DND-41 (cell line): Measurements from ENCODE around the gene DNTT.

Source experiments
- ATAC-seq: fragments of 200-7000 bp; cut with Tn5 transposase; 3 replicates; pipeline ENCODE4 v1.9.1; 2021; ENCODE audit warnings: low read depth; ENCODE audit not compliant: insufficient read depth
- DNase-seq: peaks from one replicate; pipeline ENCODE4 v3.0.0-alpha.2; 2020
- H2AFZ ChIP-seq: 2 replicates; pipeline ENCODE4 v1.6.0; 2012; ENCODE audit warnings: low read depth, low read length
- H3K27ac ChIP-seq: 2 replicates; pipeline ENCODE4 v1.5.1; 2012; ENCODE audit warnings: low read length, inconsistent platforms
- H3K27me3 ChIP-seq: fragments of 200-600 bp; sonication (generic); 2 replicates; pipeline ENCODE4 v1.6.0; 2012; ENCODE audit warnings: low read length, mild to moderate bottlenecking, inconsistent platforms; ENCODE audit not compliant: insufficient read depth, poor library complexity
- H3K36me3 ChIP-seq: 2 replicates; pipeline ENCODE4 v1.5.1; 2012; ENCODE audit warnings: low read length, inconsistent platforms; ENCODE audit not compliant: insufficient read depth
- H3K4me1 ChIP-seq: 2 replicates; pipeline ENCODE4 v1.5.1; 2012; ENCODE audit warnings: mild to moderate bottlenecking, low read length; ENCODE audit not compliant: insufficient read depth
- H3K4me2 ChIP-seq: 2 replicates; pipeline ENCODE4 v1.6.0; 2012; ENCODE audit warnings: mild to moderate bottlenecking, moderate library complexity, low read length, inconsistent platforms; ENCODE audit not compliant: insufficient read depth
- H3K4me3 ChIP-seq, 2 experiments: fragments of 200-600 bp in 1 of 2; shearing (Covaris generic) in 1 of 2; 2 replicates each; pipeline ENCODE4 v1.5.1; 2012 to 2016; ENCODE audit warnings: inconsistent platforms in 2 of 2, low read length in 2 of 2, mild to moderate bottlenecking in 2 of 2, low read depth in 1 of 2, moderate library complexity in 1 of 2
- H3K79me2 ChIP-seq: 2 replicates; pipeline ENCODE4 v1.6.0; 2012; ENCODE audit warnings: low read length, inconsistent platforms; ENCODE audit not compliant: insufficient read depth
- H3K9ac ChIP-seq: 2 replicates; pipeline ENCODE4 v1.6.0; 2012; ENCODE audit warnings: low read depth, mild to moderate bottlenecking, inconsistent platforms, low read length, moderate library complexity
- H3K9me3 ChIP-seq: 2 replicates; pipeline ENCODE4 v1.5.1; 2012; ENCODE audit warnings: low read length, moderate library complexity, mild to moderate bottlenecking, inconsistent platforms; ENCODE audit not compliant: insufficient read depth, severe bottlenecking
- H4K20me1 ChIP-seq: 2 replicates; pipeline ENCODE4 v1.6.0; 2012; ENCODE audit warnings: low read length; ENCODE audit not compliant: insufficient read depth
- EZH2 ChIP-seq: IDR thresholded peaks from 3 replicates; pipeline ENCODE4 v1.6.1; 2012; ENCODE audit warnings: borderline replicate concordance, low read depth, mild to moderate bottlenecking, moderate library complexity, low read length, inconsistent platforms; ENCODE audit not compliant: severe bottlenecking
- TF ChIP-seq, protein P1 (sequence below): IDR thresholded peaks from 2 replicates; pipeline ENCODE4 v1.5.1; 2012; ENCODE audit warnings: borderline replicate concordance, low read length, moderate library complexity, mild to moderate bottlenecking; ENCODE audit not compliant: poor library complexity, severe bottlenecking; ENCODE audit errors: extremely low read depth

DNTT gene

DNA sequence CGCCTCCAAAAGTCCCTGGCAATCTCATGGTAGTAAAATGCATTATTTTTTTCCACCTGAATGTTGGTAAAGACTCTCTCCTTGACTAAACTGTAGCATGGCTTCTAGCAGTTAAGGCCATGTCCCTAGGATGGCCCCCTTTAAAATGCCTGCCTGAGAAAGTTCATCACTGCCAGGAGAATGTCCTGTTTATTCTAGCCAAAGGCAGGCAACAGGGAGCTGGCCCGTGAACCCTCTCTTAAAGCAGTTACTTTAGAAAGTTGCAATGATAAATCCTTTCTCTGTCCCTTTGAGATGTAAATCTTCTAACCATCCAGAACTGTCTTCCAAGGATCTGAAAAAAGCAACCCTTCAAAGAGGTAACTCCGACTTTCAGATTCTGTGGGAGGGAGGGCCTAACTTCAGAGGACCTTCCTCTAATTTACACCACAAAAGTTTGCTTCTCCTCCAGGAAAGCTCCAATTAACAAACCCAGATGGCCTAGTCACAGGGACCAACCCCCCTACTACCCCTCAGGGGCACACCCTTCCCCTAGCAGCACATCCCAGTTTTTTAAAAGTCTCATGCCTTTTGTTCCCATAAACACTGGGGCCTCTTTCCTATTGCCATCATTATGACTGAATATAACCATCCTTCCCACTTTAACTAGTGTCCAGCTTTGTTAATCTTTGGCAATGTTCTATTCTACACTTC is 5.5 kb downstream of the DNTT start:
- peak overlapping the region; percentile 82 for H3K27ac ChIP-seq
- H2AFZ ChIP-seq = no peak overlapping the region
- H3K4me3 ChIP-seq = 0 out of 4 replicates have a peak overlapping the region, but pooled peaks of 1 of the 2 experiments have one; percentile 5
- H4K20me1 ChIP-seq = no peaks in the 10 kb centered on the region
- TF ChIP-seq, protein P1, sequence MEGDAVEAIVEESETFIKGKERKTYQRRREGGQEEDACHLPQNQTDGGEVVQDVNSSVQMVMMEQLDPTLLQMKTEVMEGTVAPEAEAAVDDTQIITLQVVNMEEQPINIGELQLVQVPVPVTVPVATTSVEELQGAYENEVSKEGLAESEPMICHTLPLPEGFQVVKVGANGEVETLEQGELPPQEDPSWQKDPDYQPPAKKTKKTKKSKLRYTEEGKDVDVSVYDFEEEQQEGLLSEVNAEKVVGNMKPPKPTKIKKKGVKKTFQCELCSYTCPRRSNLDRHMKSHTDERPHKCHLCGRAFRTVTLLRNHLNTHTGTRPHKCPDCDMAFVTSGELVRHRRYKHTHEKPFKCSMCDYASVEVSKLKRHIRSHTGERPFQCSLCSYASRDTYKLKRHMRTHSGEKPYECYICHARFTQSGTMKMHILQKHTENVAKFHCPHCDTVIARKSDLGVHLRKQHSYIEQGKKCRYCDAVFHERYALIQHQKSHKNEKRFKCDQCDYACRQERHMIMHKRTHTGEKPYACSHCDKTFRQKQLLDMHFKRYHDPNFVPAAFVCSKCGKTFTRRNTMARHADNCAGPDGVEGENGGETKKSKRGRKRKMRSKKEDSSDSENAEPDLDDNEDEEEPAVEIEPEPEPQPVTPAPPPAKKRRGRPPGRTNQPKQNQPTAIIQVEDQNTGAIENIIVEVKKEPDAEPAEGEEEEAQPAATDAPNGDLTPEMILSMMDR = no peak
- TF ChIP-seq EZH2 = no peak
- DNase-seq (no peak), ATAC-seq (no peak)
- H3K79me2 ChIP-seq = peaks cover 89% of the 10 kb centered on the region
- H3K4me1 ChIP-seq = peaks cover 94% of the 10 kb centered on the region
- H3K36me3 ChIP-seq = peaks cover 12% of the 10 kb centered on the region
- no peaks in the 10 kb centered on the region for H3K9me3 ChIP-seq
- peak overlapping the region; percentile 42 for H3K9ac ChIP-seq
- no peaks in the 10 kb centered on the region for H3K27me3 ChIP-seq
- peak overlapping the region; percentile 56 for H3K4me2 ChIP-seq

DNA sequence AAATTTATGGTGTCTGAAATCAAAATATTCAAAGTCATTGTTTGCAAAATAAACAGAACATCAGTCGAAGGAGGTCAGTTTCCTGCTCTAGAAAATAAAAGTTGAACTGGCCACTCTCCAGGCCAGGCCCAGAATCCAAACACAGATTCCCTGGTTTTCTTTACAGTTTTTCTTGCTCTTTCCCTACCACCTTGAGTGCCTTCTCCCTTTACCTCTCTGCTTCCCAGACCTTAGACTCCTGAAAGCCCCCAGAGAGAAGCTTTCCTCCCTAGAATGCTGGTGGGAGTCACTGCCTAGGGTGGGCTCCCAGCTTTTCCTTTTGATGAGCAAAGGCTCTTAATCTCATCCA is 6.1 kb downstream of the DNTT start:
- peak overlapping the region; percentile 82 for H3K27ac ChIP-seq
- no peaks in the 10 kb centered on the region for H3K27me3 ChIP-seq
- H3K4me2 ChIP-seq = peak overlapping the region; percentile 56
- ATAC-seq (no peak), DNase-seq (no peak)
- peak overlapping the region; percentile 42 for H3K9ac ChIP-seq
- H3K4me3 ChIP-seq = 0 out of 4 replicates have a peak overlapping the region, but pooled peaks of 1 of the 2 experiments have one; percentile 5
- no peaks in the 10 kb centered on the region for H3K9me3 ChIP-seq
- H4K20me1 ChIP-seq = no peaks in the 10 kb centered on the region
- H3K4me1 ChIP-seq = peaks cover 94% of the 10 kb centered on the region
- peaks cover 89% of the 10 kb centered on the region for H3K79me2 ChIP-seq
- no peak overlapping the region for H2AFZ ChIP-seq
- peaks cover 14% of the 10 kb centered on the region for H3K36me3 ChIP-seq
- TF ChIP-seq, protein P1 = no peak
- TF ChIP-seq EZH2 = no peak

DNA sequence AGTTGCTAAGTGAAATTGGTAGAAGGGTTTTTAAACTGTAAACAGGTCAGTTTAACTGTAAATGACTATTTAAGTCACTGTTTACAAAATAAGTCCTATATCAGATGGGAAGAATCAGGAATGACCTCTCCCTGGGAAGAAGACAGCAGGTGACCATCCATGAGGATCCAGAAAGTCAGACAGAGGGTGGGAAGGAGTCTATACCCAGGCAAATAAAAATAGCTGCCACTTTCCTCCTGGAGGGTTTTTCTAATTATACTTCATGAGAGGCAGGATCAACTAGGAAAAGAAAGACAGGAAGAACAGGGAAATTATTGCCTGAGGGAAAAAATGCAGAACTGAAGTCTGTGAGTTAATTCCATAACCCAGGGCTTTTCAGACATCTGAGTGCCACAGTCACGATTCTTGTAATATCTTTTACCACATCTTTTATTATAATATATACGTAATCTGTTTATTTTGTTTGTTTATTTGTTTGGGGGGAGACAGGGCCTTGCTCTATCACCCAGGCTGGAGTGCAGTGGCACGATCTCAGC is 7.0 kb downstream of the DNTT start:
- Histone ChIP-seq H3K79me2 (peaks cover 87% of the 10 kb centered on the region), H3K4me3 (no peak overlapping the region), H3K27me3 (no peaks in the 10 kb centered on the region), H3K27ac (peak overlapping the region; percentile 82), H3K9ac (peak overlapping the region; percentile 19; the same call in 1 of the 2 replicates), H3K4me2 (peak overlapping the region; percentile 28; the same call in 1 of the 2 replicates), H3K9me3 (no peaks in the 10 kb centered on the region), H4K20me1 (no peaks in the 10 kb centered on the region), H2AFZ (no peak overlapping the region), H3K4me1 (peaks cover 94% of the 10 kb centered on the region), H3K36me3 (peaks cover 21% of the 10 kb centered on the region)
- ATAC-seq (no peak), DNase-seq (no peak)
- TF ChIP-seq, protein P1 = no peak
- no peak for TF ChIP-seq EZH2
